NCI-H1048 (cell line): ENCODE measurements around the gene UGT1A3.

Source experiments
- DNase-seq: peaks from one replicate; lab custom pipeline; 2025; lab: John Stamatoyannopoulos, UW

UGT1A3 gene

DNA sequence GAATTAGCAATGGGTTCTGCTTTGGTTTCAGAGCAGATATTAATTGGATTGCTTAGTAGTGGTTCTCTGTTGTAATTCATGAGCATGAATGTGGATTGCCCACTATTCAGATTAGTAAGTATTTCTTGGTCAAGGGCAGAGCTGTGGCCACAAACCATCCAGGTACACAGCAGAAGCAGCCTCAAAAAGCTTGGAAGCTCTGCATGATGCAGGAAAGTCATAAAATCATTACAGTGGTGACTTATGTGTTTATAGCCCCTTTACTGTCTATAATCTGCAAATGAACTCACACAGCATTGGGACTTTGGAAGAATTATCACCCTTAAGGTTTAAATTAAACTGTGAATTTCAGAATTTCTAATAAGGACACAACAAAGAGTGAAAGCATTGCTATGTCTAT is 29.3 kb downstream of the UGT1A3 start:
- no peak for DNase-seq

- DNase-seq = no peak
Measured at GRCh38 chr2:233758849-233759248, 30.0 kb downstream of the UGT1A3 start.

DNA sequence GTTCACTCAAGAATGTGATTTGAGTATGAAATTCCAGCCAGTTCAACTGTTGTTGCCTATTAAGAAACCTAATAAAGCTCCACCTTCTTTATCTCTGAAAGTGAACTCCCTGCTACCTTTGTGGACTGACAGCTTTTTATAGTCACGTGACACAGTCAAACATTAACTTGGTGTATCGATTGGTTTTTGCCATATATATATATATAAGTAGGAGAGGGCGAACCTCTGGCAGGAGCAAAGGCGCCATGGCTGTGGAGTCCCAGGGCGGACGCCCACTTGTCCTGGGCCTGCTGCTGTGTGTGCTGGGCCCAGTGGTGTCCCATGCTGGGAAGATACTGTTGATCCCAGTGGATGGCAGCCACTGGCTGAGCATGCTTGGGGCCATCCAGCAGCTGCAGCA is 31.2 kb downstream of the UGT1A3 start, which contains the start of gene UGT1A1:
UGT1A1 (plus strand) TSS at position 228 of the 400 bp plus-strand sequence; CDS start at position 246, 18 bp downstream.
- DNase-seq = no peak

GRCh38 chr2:233761040-233761769 is 32.4 kb downstream of the UGT1A3 start:
- no peak for DNase-seq

GRCh38 chr2:233764264-233764663 is 35.4 kb downstream of the UGT1A3 start:
- no peak for DNase-seq

DNA sequence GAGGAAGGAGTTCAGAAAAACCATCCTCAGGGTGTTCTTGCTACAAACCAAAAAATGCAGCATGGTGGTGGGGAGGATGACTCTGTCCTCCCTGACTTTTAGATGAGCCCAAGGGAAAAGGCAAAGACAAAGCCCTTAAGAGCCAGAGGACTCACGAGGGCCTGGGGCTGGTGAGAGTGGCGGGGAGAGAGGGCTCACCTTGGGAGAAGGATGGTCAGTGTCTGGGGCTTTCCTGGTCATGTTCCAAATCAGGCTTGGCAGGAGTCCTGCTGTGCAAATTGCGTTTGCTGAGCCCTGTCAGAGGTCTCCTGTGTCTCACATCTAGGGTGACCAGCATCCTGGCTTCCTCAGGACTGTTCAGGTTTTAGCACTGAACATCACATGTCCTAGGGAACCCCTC is 35.9 kb downstream of the UGT1A3 start:
- DNase-seq = no peak

DNA sequence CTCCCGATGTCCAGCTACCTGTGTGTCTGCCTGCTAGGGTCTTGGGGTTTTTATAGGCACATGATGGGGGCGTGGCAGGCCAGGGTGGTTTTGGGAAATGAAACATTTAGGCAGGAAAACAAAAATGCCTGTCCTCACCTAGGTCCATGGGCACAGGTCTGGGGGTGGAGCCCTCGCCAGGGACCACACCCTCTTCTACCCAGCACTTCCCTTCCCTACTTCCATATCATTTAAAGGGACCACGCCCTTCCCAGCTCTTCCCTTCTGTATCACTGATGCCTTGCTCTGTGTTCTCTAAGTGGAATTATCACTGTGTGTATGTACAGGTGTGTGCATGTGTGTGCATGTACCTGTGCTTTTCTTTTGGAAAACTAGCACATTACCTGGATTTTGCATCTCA is 37.6 kb downstream of the UGT1A3 start:
- no peak for DNase-seq

DNA sequence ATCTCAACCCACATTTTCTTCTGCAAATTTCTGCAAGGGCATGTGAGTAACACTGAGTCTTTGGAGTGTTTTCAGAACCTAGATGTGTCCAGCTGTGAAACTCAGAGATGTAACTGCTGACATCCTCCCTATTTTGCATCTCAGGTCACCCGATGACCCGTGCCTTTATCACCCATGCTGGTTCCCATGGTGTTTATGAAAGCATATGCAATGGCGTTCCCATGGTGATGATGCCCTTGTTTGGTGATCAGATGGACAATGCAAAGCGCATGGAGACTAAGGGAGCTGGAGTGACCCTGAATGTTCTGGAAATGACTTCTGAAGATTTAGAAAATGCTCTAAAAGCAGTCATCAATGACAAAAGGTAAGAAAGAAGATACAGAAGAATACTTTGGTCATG is 39.2 kb downstream of the UGT1A3 start:
- DNase-seq = no peak

GRCh38 chr2:233769260-233769659 is 40.4 kb downstream of the UGT1A3 start:
- DNase-seq = no peak

DNA sequence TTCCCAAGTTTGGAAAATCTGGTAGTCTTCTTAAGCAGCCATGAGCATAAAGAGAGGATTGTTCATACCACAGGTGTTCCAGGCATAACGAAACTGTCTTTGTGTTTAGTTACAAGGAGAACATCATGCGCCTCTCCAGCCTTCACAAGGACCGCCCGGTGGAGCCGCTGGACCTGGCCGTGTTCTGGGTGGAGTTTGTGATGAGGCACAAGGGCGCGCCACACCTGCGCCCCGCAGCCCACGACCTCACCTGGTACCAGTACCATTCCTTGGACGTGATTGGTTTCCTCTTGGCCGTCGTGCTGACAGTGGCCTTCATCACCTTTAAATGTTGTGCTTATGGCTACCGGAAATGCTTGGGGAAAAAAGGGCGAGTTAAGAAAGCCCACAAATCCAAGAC is 43.3 kb downstream of the UGT1A3 start:
- DNase-seq = no peak

DNA sequence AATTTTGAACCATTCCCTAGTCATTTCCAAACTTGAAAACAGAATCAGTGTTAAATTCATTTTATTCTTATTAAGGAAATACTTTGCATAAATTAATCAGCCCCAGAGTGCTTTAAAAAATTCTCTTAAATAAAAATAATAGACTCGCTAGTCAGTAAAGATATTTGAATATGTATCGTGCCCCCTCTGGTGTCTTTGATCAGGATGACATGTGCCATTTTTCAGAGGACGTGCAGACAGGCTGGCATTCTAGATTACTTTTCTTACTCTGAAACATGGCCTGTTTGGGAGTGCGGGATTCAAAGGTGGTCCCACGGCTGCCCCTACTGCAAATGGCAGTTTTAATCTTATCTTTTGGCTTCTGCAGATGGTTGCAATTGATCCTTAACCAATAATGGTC is 43.7 kb downstream of the UGT1A3 start:
- DNase-seq = no peak

DNA sequence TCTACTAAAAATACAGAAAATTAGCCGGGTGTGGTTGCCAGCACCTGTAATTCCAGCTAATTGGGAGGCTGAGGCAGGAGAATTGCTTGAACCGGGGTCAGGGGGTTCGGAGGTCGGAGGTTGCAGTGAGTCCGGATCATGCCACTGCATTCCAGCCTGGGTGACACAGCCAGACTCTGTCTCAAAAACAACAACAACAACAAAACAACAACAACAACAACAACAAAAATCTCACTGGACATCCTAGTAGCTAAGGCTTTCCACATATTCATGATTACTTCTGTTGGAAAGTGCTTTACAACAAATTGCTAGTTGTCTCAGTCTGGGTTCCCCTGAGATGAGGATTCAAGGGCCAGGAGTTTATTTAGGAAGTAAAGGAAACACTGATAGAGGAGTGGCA is 45.0 kb downstream of the UGT1A3 start:
- no peak for DNase-seq

- no peak for DNase-seq
Measured at GRCh38 chr2:233775414-233775813, 46.6 kb downstream of the UGT1A3 start.

- DNase-seq = no peak
Measured at GRCh38 chr2:233778030-233778429, 49.2 kb downstream of the UGT1A3 start, which contains the start of gene MROH2A. Gene MROH2A, plus strand, starts transcription at chr2:233778330. Its CDS starts 1,029 bp downstream, at chr2:233779359.

GRCh38 chr2:233779722-233780121 is 50.9 kb downstream of the UGT1A3 start:
- no peak for DNase-seq

- no peak for DNase-seq
Measured at GRCh38 chr2:233780771-233781170, 51.9 kb downstream of the UGT1A3 start.

GRCh38 chr2:233789554-233789953 is 60.7 kb downstream of the UGT1A3 start:
- DNase-seq = no peak

GRCh38 chr2:233791151-233791882 is 62.5 kb downstream of the UGT1A3 start:
- DNase-seq = no peak

GRCh38 chr2:233791883-233792329 is 63.1 kb downstream of the UGT1A3 start:
- DNase-seq = no peak

DNA sequence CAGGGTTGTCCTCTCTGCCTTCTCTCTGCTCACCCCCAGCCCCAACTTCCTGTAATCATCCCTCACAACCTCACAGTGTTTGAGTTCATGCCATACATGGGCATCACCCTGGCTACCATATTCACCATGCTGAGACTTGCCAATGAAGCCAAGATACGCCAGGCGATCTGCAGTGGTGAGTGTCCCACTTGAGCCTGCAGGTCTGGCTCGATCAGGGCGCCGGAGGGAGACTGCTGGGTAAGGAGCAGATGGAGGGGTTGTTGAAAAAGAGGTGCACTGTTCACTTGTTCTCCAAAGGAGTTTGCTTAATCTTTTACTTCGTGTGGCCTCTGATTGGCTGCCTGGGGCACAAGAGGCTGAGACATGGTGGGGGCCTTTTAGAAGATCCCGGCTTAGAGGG is 63.9 kb downstream of the UGT1A3 start:
- DNase-seq = no peak

GRCh38 chr2:233793465-233794127 is 64.8 kb downstream of the UGT1A3 start:
- DNase-seq = no peak

GRCh38 chr2:233794128-233794658 is 65.4 kb downstream of the UGT1A3 start:
- DNase-seq = no peak
